Fibroblast of pulmonary artery (primary cell): Measurements from ENCODE around the gene PARL.

Experiments used
- DNase-seq: peaks from one replicate; pipeline ENCODE4 v3.0.0-alpha.2; 2010; ENCODE audit warnings: low read depth
- H3K4me3 ChIP-seq: replicated peaks from 2 replicates; pipeline ENCODE4 v1.5.1; 2011; ENCODE audit warnings: low read depth, mild to moderate bottlenecking, control low read depth, low read length, moderate library complexity
- TF ChIP-seq, protein P1 (sequence below): IDR thresholded peaks from 2 replicates; pipeline ENCODE4 v1.5.1; 2011; ENCODE audit warnings: mild to moderate bottlenecking, control low read depth, low read length, inconsistent platforms; ENCODE audit errors: missing control alignments

The PARL gene

DNA sequence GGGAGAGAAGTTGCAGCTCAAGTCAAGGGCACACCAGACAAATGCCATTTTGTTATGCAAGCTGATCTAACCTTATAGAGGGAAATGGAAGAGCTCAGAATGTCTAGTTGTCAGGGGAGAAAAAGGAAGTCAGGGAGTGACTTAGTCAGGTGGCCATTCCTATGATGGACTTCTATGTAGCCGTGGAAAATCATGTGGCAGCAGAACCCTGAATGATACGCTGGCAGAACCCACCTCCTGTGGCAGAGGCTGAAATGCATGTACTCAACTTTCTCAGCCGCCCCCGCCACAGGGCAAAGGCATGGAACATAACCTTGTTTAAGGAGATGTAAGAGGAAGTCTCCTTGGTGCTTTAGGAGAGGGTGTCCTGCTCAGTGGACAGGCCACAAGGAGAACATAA lies 37.7 kb upstream of the PARL start:
- H3K4me3 ChIP-seq: no peak overlapping the region
- no peak for DNase-seq
- TF ChIP-seq, protein P1, sequence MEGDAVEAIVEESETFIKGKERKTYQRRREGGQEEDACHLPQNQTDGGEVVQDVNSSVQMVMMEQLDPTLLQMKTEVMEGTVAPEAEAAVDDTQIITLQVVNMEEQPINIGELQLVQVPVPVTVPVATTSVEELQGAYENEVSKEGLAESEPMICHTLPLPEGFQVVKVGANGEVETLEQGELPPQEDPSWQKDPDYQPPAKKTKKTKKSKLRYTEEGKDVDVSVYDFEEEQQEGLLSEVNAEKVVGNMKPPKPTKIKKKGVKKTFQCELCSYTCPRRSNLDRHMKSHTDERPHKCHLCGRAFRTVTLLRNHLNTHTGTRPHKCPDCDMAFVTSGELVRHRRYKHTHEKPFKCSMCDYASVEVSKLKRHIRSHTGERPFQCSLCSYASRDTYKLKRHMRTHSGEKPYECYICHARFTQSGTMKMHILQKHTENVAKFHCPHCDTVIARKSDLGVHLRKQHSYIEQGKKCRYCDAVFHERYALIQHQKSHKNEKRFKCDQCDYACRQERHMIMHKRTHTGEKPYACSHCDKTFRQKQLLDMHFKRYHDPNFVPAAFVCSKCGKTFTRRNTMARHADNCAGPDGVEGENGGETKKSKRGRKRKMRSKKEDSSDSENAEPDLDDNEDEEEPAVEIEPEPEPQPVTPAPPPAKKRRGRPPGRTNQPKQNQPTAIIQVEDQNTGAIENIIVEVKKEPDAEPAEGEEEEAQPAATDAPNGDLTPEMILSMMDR: no peak

DNA sequence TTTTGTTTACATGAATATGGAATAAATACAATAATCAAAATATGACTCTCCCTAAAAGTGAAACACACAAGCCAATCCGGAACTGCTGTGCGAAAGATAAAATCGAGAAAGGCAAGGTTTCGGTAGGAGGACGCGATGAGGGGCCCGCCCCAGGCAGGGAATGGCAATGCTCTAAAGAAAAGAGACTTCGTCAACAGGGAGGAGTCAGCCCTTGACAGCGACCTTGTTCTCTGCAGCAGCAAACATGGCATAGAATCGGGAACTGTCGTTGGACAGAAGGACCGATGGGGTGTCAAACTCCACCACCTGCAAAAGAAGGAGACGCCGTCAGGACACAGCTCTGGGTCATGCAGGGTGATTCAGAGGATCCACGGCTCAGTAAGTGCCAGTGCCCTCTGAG lies 36.4 kb upstream of the PARL start:
- no peak overlapping the region for H3K4me3 ChIP-seq
- DNase-seq: no peak
- TF ChIP-seq, protein P1: no peak

DNA sequence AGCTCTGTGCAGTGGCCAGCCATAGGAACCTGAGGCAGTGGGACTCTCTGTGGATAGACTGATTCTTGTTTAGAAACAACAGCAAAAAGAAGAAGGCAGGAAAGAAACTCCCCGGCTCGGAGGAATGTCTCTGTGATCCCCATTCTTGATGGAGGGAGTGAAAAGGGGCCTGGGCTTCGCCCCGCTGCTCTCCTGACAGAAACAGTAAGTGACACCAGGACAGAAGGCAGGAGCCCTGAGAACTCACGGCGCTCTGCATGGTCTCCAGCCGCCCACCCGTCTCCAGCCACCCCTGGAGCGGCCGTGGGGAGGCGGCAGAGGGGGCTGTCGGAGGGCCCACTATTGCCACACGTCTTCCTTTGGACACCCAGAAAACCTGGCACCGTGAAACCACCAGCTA lies 35.7 kb upstream of the PARL start:
- H3K4me3 ChIP-seq: no peak overlapping the region
- TF ChIP-seq, protein P1: no peak
- DNase-seq: no peak

DNA sequence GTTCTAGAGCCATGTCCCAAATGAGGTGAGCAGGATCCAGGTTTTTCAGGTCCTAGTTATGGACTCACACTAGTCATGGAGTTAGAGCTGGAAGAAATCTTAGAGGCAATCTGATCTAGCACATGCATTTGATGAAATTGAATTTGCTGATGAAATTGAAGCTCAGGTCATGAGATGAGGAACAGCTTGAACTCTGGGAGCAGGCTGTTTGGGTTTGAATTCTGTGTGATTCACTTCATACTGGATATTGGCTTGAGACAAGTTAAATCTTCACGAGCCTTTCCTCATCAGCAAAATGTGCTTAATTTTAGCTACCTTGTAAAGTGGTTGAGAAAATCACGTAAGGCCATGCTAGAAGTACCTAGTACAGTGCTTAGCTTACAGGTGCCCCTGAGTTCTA lies 33.5 kb upstream of the PARL start:
- TF ChIP-seq, protein P1: no peak
- DNase-seq: no peak

DNA sequence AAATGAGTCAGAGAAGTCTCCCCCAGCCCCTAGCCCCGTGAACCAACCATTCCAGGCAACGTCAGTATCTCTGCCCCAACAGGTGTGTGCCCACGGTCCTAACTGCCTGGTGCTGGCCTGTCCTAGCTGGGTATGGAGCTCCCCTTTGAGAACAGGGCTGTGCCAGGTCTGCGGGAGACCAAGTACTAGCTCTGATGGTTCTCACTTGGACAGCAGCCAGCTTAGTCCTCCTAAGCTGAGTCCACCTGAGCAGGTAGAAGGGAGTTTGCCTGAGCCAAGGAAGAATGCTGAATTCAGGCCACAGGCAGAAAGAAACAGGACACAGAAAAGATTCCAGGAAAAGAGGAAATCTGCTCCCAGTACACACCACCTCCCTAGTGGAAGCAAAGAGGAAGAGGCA lies 33.1 kb upstream of the PARL start:
- TF ChIP-seq, protein P1: no peak
- no peak overlapping the region for H3K4me3 ChIP-seq
- DNase-seq: no peak

More for the DNA sequence above, 33.5 kb upstream of the PARL start:
- no peak overlapping the region for H3K4me3 ChIP-seq

DNA sequence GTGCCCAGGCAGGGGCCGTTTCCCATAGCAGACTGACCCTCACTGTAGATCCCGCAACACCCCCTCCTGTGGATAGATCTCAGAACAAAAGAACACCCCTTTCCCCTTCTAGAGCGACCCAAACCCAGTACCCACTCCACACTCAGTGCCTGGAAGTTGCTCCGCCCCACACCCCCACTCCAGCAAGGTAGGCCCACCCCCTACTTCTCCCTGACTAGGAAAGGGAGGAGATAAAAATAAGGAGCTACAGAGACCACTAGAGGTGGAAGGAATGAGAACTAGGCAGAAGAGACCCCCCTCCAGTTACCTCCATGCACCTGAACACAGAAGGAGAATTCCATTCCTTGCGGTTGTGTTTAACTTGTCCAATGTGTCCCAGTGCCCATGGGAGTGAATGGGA lies 30.2 kb upstream of the PARL start:
- TF ChIP-seq, protein P1: no peak
- H3K4me3 ChIP-seq: no peak overlapping the region
- DNase-seq: no peak

DNA sequence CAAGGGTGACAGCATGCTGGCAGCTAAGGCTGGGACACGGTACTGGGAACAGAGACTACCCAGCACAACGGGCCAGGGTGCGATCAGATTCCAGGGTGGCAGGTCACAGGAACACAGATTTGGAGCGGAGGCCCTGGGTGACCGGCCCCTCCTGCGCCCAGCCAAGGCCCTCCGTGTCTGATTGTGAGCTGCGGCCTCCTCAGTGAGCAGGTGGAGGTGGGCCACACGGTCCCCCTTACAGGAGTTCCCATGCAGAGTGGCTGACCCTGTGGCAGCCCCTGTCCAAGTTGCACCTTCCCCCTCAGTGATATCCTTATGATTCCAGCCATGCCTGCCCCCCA lies 28.9 kb upstream of the PARL start:
- DNase-seq: no peak
- H3K4me3 ChIP-seq: no peak overlapping the region
- TF ChIP-seq, protein P1: no peak
